ENCODE measurements around the gene MYRF. TPM values are rescaled to one million over a fixed set of nuclear protein-coding genes. Genes with fewer than 3 reads are reported as not detected.

Gene MYRF
- total RNA-seq, 1 donor from 2014 or later, result 1.2 TPM

GRCh38 chr11:61792310-61793082 lies 40.1 kb downstream of the MYRF start, which contains the start of the genes FEN1 and TMEM258:
Gene FEN1, plus strand, starts transcription at chr11:61792911. Its CDS starts 2,451 bp downstream, at chr11:61795362.
Gene TMEM258, minus strand, starts transcription at chr11:61792599. Its CDS starts 41 bp downstream, at chr11:61792558.
- intact Hi-C loops (cut with micrococcal nuclease), result loop anchor here (1.0 to 5.0 kb wide), 6 partner anchors 23 to 331 kb away; partner anchors contain the start of genes FADS2 and FTH1

- intact Hi-C loops (cut with micrococcal nuclease), result loop anchor here (2.0 to 5.0 kb wide), 3 partner anchors 174 to 314 kb away; partner anchors contain the start of gene FTH1
Observed at GRCh38 chr11:61793083-61793828, 40.8 kb downstream of the MYRF start.

GRCh38 chr11:61793829-61794204 lies 41.4 kb downstream of the MYRF start:
- intact Hi-C loops (cut with micrococcal nuclease), result loop anchor here (2.0 to 5.0 kb wide), 3 partner anchors 173 to 313 kb away; partner anchors contain the start of gene FTH1

- intact Hi-C loops (cut with micrococcal nuclease), result loop anchor here (5.0 kb wide), 2 partner anchors 173 to 313 kb away; partner anchors contain the start of gene FTH1
Observed at GRCh38 chr11:61794579-61794978, 42.1 kb downstream of the MYRF start.

- intact Hi-C loops (cut with micrococcal nuclease), result no loop called here
Observed at GRCh38 chr11:61795459-61795858, 43.0 kb downstream of the MYRF start.

- intact Hi-C loops (cut with micrococcal nuclease), result no loop called here
Observed at GRCh38 chr11:61795876-61796526, 43.6 kb downstream of the MYRF start.

- intact Hi-C loops (cut with micrococcal nuclease), result loop anchor here (1.0 kb wide), 4 partner anchors 19 to 150 kb away; partner anchors contain the start of gene FADS3
Observed at GRCh38 chr11:61797263-61797944, 45.0 kb downstream of the MYRF start.

GRCh38 chr11:61799665-61800284 lies 47.3 kb downstream of the MYRF start:
- intact Hi-C loops (cut with micrococcal nuclease), result no loop called here

GRCh38 chr11:61800331-61801281 lies 48.2 kb downstream of the MYRF start:
- intact Hi-C loops (cut with micrococcal nuclease), result no loop called here

GRCh38 chr11:61802605-61803004 lies 50.2 kb downstream of the MYRF start:
- intact Hi-C loops (cut with micrococcal nuclease), result no loop called here

- intact Hi-C loops (cut with micrococcal nuclease), result no loop called here
Observed at GRCh38 chr11:61803889-61804647, 51.6 kb downstream of the MYRF start.

- intact Hi-C loops (cut with micrococcal nuclease), result no loop called here
Observed at GRCh38 chr11:61805146-61805545, 52.7 kb downstream of the MYRF start.

GRCh38 chr11:61806785-61807184 lies 54.3 kb downstream of the MYRF start:
- intact Hi-C loops (cut with micrococcal nuclease), result no loop called here

- intact Hi-C loops (cut with micrococcal nuclease), result no loop called here
Observed at GRCh38 chr11:61810671-61811175, 58.3 kb downstream of the MYRF start.

GRCh38 chr11:61811831-61812230 lies 59.4 kb downstream of the MYRF start:
- intact Hi-C loops (cut with micrococcal nuclease), result no loop called here

- intact Hi-C loops (cut with micrococcal nuclease), result no loop called here
Observed at GRCh38 chr11:61812736-61813411, 60.4 kb downstream of the MYRF start.

- intact Hi-C loops (cut with micrococcal nuclease), result no loop called here
Observed at GRCh38 chr11:61814247-61814957, 62.0 kb downstream of the MYRF start.

All from T-helper 2 cell treated with Interferon-gamma antibody and Interleukin-4, amounts not matched to agents 100 ng/mL and 5 ng/mL, for 36 hours (primary cell).